Posterior vena cava (tissue), 2 donors: ENCODE data around the gene AHRR. TPM values are rescaled to one million over a fixed set of nuclear protein-coding genes. Genes with fewer than 3 reads are reported as not detected.
A peak's percentile ranks its signal among the peaks of the same experiment; 100 is the strongest.

Source experiments
- DNase-seq: peaks from one replicate; pipeline ENCODE4 v3.0.0-alpha.2; 2020; ENCODE audit warnings: low spot score
- intact Hi-C, 2 donors: fragments of 100-400 bp; cut with DNase I; formaldehyde crosslinking; loops; one replicate each; pipeline versions ENCODE4 v1.14.1 to v1.14.2; 2022 to 2023
- total RNA-seq, 2 donors: library from RNA; stranded (reverse); fragmentation: NEBNext Ultra II Directional; extraction: Animal tissue kit (Norgen Biotek cat#: 25700); gene quantifications; one replicate each; pipeline ENCODE4 v1.2.1, GENCODE V29; 2021
- donor health status: DM: yes; HTN: yes; CAD: no.
- donor health status: DM: yes; HTN: yes; CAD: no.

The AHRR gene
- total RNA-seq, 2 donors from 2014 or later, result 0.69 to 2.9 TPM

GRCh38 chr5:417301-418161, 96.0 kb downstream of the AHRR start:
- DNase-seq, result peak; percentile 26
- intact Hi-C loops, result no loop called here

DNA sequence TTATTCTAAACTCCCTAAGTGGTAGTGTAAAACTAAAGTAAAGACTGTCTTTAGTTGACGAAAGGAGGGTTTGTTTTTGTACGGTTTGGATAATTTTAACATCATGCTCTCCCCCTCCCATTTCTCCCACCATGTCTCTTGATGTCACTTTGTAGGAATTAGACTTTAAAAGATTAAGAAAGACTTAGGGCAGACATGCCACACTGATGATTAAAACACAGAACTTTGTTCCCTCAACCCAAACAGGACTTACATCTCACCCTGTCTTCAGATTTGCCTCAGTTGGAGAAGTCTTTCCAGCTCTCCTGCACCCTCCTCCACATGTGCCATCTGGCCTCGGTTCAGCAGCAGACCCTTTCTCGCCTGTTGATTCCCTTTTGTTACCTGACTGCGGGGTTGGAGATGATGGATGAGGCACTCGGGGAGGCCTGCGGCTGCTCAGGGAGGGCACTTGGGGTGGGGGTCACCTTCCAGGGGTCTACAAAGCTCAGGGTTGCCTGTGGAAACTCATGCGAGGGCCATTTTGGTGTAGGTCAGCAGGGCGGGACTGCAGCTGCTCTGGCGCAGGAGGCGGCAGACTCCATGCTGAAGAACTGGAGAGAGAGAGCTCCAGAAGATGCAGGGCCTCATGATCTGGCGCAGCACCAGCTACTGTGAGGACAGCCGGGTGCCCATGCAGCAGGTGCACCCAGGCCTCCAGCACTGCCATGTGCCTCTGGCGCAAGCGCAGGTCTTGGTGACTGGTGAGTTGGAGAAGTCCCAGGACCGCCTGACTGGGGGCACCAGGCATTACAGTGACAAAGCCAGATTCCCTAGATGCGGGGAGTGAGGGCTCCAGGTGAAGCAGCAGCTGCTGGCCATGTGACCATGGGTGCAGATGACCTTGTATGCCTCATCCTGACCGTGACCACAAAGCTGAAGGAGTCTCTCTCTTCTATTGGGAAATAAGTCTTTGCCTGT, 96.9 kb downstream of the AHRR start:
- intact Hi-C loops, result no loop called here
- DNase-seq, result peak; percentile 70

- intact Hi-C loops, result no loop called here
- peak; percentile 25 for DNase-seq
Observed at GRCh38 chr5:419970-420369, 98.5 kb downstream of the AHRR start.

DNA sequence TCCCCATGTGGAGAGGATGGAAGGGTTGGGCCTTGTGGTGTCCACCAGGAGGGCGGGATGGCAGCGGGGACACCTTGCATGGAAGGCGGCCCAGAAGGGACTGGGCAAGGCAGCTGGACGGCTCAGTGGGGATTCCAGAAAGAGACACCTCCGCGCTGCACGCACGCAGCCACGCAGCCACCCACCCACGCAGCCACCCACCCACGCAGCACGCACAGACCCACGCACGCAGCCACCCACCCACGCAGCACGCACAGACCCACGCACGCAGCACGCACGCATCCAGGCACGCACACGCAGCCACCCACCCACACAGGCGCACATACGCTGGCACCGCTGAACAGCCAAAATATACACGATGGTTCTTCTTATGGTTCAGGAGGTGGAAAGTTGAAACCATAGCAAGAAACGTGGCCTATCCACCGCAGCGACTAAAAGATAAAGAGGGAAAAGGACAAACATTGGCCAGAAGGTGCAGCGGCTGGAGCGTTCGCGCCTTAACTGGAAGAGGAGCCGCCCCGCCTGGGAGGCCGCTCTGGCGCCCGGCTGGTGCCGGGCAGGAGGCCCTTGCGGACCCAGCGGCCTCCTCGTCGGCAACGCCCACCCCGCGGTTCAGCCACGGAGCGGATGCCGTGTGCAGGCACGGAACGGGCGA, 99.2 kb downstream of the AHRR start:
- peak; percentile 58 for DNase-seq
- intact Hi-C loops, result no loop called here

DNA sequence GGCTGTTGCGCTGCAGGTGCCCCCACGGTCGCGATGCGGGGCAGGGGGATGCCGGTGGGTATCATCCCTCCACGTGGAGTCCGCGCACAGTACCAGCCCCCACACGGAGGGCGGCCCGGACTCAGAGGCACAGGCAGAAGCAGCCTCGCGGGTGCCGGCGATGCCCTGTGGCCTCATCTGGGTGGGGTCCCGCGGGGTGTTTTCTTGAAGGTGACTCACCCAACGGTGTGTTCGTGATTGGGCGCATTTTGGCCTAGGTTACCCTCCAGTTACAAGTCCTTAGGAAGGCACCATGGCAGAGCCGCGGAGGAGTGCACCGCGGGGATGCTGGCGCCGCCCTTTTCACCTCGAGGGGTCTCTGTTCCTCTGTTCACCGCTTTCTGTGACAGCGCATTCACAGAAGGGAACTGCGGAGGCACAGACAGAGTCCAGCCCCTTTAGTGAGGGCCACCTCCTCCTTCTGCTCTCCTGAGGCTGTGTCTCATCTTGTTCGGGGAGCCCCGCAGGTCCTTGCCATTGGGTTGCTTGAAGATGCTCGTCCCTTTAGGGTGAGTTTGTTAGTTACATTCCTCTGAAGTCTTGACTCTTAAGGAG, 99.9 kb downstream of the AHRR start:
- intact Hi-C loops, result no loop called here
- peak; percentile 74 for DNase-seq

GRCh38 chr5:421901-422300, 100.4 kb downstream of the AHRR start:
- DNase-seq, result peak; percentile 48
- intact Hi-C loops, result no loop called here

- peak; percentile 75 for DNase-seq
- intact Hi-C loops, result no loop called here
Observed at GRCh38 chr5:422323-423232, 101.1 kb downstream of the AHRR start.

- intact Hi-C loops, result no loop called here
Observed at GRCh38 chr5:423233-423565, 101.7 kb downstream of the AHRR start.

GRCh38 chr5:423626-424261, 102.2 kb downstream of the AHRR start:
- DNase-seq, result peak; percentile 44
- intact Hi-C loops, result no loop called here

More at GRCh38 chr5:423233-423565, 101.7 kb downstream of the AHRR start:
- peak; percentile 74 for DNase-seq

DNA sequence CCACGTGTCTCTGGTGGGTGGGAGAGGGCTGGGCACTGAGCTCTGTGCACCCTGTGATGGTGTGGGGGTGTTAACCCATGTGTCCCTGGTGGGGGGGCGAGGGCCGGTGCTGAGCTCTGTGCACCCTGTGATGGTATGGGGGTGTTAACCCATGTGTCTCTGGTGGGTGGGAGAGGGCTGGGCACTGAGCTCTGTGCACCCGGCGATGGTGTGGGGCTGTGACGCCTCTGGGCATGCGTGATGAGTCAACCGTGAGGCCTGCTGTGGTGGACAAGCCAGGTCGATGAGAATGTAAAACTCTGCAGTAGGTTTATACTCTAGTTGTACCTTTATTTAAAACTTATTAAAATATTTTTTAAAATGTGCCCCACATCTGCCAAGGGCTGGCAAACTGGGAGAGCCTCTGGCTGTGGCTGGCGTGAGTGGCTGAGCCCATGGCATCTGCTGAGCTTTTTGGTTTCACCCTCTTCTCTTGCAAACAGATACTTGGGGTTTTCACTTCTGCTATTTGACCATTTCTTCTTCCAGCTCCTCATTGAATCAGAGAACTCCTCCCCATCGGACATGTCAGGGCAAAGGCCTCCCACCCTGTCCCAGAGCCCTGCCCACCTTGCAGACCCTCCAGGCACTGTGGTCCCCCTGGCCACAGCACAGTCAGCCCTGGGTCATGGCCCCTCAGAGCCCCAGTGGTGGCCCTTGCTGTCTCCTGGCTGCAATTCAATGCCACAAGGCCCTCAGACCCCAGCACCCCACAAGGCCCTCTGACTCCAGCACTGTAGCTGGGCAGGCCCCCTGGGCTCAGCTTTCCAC, 103.0 kb downstream of the AHRR start:
- peak; percentile 79 for DNase-seq
- intact Hi-C loops, result no loop called here

DNA sequence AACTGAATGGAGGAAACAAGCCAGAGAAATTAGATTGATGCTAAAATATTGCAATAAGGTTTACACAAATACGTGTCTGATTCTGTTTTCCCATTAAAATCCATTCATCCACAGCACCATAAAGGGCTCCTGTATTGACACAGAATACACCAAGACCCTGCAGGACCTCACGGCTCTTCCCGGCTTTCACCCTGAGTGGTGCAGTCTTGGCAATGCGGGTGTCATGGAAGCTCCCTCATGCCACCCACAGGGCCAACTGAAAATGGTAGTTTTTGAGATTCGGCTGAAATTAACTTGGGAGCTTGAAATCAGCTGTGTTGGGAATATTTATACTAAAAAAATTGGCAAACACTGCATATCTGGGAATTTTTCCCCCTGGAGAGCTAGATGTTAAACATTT, 104.2 kb downstream of the AHRR start:
- peak; percentile 34 for DNase-seq
- intact Hi-C loops, result no loop called here

DNA sequence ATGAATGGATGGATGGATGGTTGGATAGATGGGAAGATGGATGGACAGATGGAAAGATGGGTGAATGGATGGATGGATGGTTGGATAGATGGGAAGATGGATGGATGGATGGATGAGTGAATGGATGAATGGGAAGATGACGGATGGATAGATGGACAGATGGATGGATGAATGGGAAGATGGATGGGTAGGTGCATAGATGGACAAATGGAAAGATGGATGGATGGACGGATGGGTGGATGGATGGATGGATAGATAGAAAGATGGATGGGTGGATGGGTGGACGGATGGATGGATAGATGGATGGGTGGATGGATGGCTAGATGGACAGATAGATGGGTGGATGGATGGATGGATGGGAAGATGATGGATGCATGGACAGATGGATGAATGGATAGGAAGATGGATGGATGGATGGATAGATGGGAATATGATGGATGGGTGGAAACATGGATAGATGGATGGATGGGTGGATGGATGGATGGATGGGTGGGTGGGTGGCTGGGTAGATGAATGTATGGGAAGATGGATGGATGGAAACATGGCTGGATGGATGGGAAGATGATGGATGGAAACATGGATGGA, 105.0 kb downstream of the AHRR start:
- intact Hi-C loops, result no loop called here
- peak; percentile 3 for DNase-seq

- DNase-seq, result peak; percentile 70
- intact Hi-C loops, result no loop called here
Observed at GRCh38 chr5:427415-428087, 106.0 kb downstream of the AHRR start.

- DNase-seq, result peak; percentile 69
- intact Hi-C loops, result no loop called here
Observed at GRCh38 chr5:428219-428618, 106.7 kb downstream of the AHRR start.

DNA sequence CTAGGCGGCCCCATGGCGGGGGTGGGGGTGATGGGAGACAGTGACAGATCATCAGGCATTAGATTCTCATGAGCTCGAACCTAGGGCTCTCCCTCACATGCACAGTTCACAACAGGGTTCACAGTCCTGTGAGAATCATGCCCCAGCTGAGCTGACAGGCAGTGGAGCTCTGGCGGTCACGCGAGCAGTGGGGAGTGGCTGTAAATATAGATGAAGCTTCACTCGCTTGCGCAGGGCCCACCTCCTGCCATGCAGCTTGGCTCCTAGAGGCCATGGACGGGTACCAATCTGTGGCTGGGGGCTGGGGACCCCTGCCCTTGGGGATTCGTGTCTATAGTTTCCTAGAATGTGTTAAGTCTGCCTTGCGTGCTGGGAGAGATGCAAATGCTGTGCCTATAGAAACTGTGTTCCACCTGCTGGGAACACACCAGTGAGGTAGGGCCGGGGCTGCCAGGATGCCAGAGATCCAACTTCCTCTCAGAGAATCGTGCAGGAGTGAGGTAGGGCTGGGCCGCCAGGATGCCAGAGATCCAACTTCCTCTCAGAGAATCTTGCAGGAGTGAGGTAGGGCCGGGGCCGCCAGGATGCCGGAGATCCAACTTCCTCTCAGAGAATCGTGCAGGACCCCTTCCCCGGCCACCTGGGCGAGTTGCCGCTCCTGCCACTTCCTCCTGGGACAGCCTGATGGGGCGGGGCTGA, 107.4 kb downstream of the AHRR start:
- DNase-seq, result peak; percentile 50
- intact Hi-C loops, result no loop called here
